ENCODE measurements around the gene SLTM.

Gene SLTM

DNA sequence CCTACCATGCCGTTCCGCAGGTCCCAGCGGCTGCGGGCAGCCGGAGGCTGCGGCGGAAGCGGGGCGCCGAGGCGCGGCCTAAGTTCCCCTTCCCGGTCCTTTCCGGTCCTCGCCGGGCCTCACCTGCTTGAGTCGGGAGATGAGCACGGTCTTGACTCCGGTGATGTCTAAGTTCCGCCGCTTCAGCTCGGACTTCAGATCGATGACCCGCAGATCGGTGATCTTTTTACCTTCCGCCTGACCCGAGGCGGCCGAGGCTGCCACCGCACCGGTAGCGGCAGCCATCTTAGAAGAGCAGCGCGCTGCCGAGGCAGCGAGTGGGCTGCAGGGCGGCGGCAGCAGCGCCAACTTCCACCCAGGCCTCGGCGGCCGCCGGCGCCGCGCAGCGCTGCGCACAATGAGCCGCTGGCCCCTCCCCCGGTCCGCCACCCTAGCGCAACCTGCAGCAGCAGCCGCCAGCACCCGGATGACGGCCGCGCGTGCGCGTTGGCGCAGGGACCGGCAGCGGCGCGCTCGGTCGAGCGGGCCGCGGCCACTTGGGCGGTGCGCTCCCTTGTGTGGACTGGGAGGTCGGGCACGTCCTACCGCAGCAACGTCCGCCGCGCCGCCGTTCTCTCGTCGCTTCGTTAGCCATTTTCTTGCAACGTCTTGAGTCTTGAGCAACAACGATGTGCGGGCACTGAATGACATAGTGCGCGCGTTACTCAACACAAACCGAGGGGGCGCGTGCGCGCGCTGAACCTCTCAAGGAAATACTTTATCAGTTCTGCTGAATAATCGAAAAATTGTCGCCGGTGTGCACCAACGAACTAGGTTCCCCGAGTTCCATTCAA lies at the start of gene SLTM:
TSS of gene SLTM (minus strand) at position 399 of the 833 bp plus-strand sequence. CDS start at position 285, 114 bp downstream.
- TF ChIP-seq, protein P1, sequence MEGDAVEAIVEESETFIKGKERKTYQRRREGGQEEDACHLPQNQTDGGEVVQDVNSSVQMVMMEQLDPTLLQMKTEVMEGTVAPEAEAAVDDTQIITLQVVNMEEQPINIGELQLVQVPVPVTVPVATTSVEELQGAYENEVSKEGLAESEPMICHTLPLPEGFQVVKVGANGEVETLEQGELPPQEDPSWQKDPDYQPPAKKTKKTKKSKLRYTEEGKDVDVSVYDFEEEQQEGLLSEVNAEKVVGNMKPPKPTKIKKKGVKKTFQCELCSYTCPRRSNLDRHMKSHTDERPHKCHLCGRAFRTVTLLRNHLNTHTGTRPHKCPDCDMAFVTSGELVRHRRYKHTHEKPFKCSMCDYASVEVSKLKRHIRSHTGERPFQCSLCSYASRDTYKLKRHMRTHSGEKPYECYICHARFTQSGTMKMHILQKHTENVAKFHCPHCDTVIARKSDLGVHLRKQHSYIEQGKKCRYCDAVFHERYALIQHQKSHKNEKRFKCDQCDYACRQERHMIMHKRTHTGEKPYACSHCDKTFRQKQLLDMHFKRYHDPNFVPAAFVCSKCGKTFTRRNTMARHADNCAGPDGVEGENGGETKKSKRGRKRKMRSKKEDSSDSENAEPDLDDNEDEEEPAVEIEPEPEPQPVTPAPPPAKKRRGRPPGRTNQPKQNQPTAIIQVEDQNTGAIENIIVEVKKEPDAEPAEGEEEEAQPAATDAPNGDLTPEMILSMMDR (IDR thresholded peaks at IDR 0.05; ENCODE audit: borderline replicate concordance, control extremely low read depth, extremely low read depth, insufficient read depth, missing control alignments) = peak; percentile 12
- in situ Hi-C loops (cut with MboI; ENCODE audit: low sequenced_read_pairs, unreplicated experiment) = no loop called here
- DNase-seq (ENCODE audit: low spot score) = peak; percentile 95

DNA sequence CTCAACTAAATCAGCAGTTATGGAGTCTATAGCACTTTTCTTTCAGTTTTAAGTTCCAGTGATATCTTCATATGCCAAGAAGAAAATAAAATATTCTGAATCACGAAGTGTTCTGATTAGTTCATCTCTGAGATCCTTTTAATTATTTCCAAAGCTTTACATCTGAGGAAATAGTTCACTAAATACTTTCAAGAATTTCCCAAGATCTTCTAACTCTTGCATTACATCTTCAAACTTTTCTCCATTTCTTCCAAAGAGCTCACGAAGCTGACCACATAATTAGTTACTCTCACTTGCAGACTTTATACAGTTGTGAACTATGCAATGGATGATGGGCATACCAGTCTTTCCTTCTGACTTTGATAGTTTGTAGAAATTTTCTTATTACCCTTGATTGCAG lies 49.8 kb upstream of the SLTM start:
- in situ Hi-C loops (cut with MboI; ENCODE audit: low sequenced_read_pairs, unreplicated experiment) = no loop called here
- TF ChIP-seq, protein P1 (IDR thresholded peaks at IDR 0.05; ENCODE audit: borderline replicate concordance, control extremely low read depth, extremely low read depth, insufficient read depth, missing control alignments) = no peak
- DNase-seq (ENCODE audit: low spot score) = no peak

DNA sequence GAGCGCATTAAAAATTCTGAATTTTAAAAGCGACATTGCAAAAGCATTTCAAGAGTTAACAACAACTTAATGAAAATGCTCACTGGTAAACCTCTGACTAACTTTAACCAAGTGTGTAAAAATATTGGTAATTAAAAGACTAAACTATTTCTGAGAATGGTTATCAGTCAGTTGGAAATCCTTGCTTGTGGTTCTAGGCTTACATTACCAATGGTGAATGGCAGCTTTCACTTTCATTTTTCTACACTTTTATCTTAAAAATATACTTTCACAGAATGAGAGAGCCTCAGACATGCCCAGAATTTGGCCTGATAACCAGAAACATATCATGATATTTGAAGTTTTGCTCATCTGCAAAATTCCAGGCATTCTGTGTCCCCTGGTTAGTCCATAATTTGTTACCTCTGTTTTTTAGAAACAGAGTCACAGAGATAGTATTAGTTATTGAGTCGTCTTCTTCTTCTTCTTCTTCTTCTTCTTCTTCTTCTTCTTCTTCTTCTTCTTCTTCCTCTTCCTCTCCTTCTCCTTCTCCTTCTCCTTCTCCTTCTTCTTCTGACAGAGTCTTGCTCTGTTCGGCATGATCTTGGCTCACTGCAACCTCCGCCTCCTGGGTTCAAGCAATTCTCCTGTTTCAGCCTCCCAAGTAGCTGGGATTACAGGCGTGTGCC lies 48.5 kb upstream of the SLTM start:
- in situ Hi-C loops (cut with MboI; ENCODE audit: low sequenced_read_pairs, unreplicated experiment) = no loop called here
- TF ChIP-seq, protein P1 (IDR thresholded peaks at IDR 0.05; ENCODE audit: borderline replicate concordance, control extremely low read depth, extremely low read depth, insufficient read depth, missing control alignments) = no peak
- peak; percentile 56 for DNase-seq (ENCODE audit: low spot score)

DNA sequence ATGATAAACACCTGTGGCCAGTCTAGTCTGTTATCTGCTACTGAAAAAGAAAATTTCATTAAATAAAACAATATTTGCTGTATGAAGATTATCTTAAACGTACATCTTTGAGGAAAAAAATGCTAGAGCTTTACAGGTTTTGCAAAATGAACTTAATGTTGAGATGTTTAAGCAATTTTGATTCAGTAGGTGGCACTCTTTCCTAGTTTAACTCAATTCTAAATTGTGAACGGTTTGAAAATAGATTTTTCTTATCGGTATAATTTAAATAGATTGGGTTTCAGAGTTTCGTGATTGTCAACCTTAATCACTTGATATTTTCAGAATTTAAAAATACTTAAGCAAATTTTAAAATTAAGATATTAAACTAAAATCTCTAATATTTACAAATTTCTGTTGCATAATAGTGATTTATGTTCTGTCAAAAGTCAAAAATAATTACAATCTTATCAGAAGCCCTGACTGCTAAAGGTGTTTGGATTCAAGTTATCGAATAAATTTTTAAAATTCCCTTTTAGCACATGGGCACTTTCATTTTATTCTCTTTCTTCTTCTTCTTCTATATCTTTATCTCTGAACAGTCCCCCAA lies 47.0 kb upstream of the SLTM start:
- DNase-seq (ENCODE audit: low spot score) = peak; percentile 30
- in situ Hi-C loops (cut with MboI; ENCODE audit: low sequenced_read_pairs, unreplicated experiment) = no loop called here
- TF ChIP-seq, protein P1 (IDR thresholded peaks at IDR 0.05; ENCODE audit: borderline replicate concordance, control extremely low read depth, extremely low read depth, insufficient read depth, missing control alignments) = no peak

DNA sequence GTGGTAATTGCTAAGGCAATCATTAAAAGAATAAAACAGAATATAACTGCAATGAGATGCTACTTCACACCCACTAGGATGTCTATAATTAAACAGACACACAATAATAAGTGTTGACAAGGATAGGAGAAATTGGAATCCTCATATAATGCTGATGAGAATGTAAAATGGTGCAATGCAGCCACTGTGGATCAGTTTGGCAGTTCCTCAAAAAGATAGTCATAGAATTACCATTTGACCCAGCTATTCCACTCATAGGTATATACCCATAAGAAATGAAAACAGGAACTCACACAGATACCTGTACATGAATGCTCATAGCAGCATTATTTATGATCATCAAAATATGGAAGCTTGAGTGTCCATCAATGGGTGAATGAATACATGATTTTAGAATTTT lies 44.4 kb upstream of the SLTM start:
- in situ Hi-C loops (cut with MboI; ENCODE audit: low sequenced_read_pairs, unreplicated experiment) = loop anchor here (10.0 kb wide), 1 partner anchor 517 kb away; no protein-coding TSS in a partner anchor
- TF ChIP-seq, protein P1 (IDR thresholded peaks at IDR 0.05; ENCODE audit: borderline replicate concordance, control extremely low read depth, extremely low read depth, insufficient read depth, missing control alignments) = no peak

DNA sequence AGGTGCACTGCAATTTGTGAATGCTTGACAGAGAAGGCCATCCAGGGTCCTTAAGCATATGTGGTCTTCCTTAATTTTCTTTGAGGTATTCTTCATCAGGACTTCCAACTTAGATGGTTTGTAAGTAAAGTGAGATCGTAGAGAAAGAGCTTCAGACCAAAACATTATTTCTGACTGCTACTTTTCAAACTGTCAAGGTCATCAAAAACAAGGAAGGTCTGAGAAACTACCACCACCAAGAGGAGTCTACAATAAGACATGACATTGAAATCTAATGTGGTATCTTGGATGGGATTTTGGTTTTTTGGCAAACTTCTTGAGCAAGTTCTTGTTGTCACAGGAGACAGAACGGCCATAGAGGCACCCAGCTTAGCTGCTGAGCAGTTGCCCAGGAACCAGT lies 34.0 kb upstream of the SLTM start:
- in situ Hi-C loops (cut with MboI; ENCODE audit: low sequenced_read_pairs, unreplicated experiment) = no loop called here
- no peak for DNase-seq (ENCODE audit: low spot score)
- TF ChIP-seq, protein P1 (IDR thresholded peaks at IDR 0.05; ENCODE audit: borderline replicate concordance, control extremely low read depth, extremely low read depth, insufficient read depth, missing control alignments) = no peak

More for the DNA sequence above, 44.4 kb upstream of the SLTM start:
- DNase-seq (ENCODE audit: low spot score) = no peak

All from GM13976 (cell line).